HG03439 (cell line): Measurements from ENCODE around the gene PDILT.
A peak's percentile ranks its signal among the peaks of the same experiment; 100 is the strongest.
"Not testable (repeated sequence)": the region's sequence is repeated elsewhere in the genome, so short reads cannot be mapped to it uniquely, and the experiment has no call there.

Experiments
- ATAC-seq: cut with Tn5 transposase; IDR thresholded peaks from one replicate; pipeline ENCODE4 v1.9.1; 2021; ENCODE audit warnings: mild to moderate bottlenecking, moderate library complexity; ENCODE audit not compliant: unreplicated experiment

The PDILT gene

GRCh38 chr16:20404637-20405036 is at the start of gene PDILT:
Gene PDILT, minus strand, starts transcription at chr16:20404737. Its CDS starts 5,437 bp downstream, at chr16:20399300.
- no peak for ATAC-seq

GRCh38 chr16:20453633-20454032 is 49.1 kb upstream of the PDILT start:
- ATAC-seq: not testable (repeated sequence)

GRCh38 chr16:20451364-20451763 is 46.8 kb upstream of the PDILT start, which contains the start of gene ACSM2A:
Gene ACSM2A, plus strand, starts transcription at chr16:20451521. Its CDS starts 8,594 bp downstream, at chr16:20460115.
- ATAC-seq: not testable (repeated sequence)

- ATAC-seq: not testable (repeated sequence)
Measured at GRCh38 chr16:20446652-20447393, 42.3 kb upstream of the PDILT start.

GRCh38 chr16:20441859-20442258 is 37.3 kb upstream of the PDILT start:
- not testable (repeated sequence) for ATAC-seq

GRCh38 chr16:20441191-20441590 is 36.7 kb upstream of the PDILT start:
- ATAC-seq: no peak

GRCh38 chr16:20440731-20441130 is 36.2 kb upstream of the PDILT start:
- not testable (repeated sequence) for ATAC-seq

GRCh38 chr16:20439820-20440231 is 35.3 kb upstream of the PDILT start:
- ATAC-seq: not testable (repeated sequence)

GRCh38 chr16:20438950-20439349 is 34.4 kb upstream of the PDILT start:
- ATAC-seq: not testable (repeated sequence)

- no peak for ATAC-seq
Measured at GRCh38 chr16:20430948-20431347, 26.4 kb upstream of the PDILT start.

- ATAC-seq: not testable (repeated sequence)
Measured at GRCh38 chr16:20430480-20430879, 25.9 kb upstream of the PDILT start.

- ATAC-seq: not testable (repeated sequence)
Measured at GRCh38 chr16:20429499-20429898, 25.0 kb upstream of the PDILT start.

- not testable (repeated sequence) for ATAC-seq
Measured at GRCh38 chr16:20427401-20427797, 22.9 kb upstream of the PDILT start.

- ATAC-seq: no peak
Measured at GRCh38 chr16:20424129-20424866, 19.8 kb upstream of the PDILT start.

GRCh38 chr16:20423772-20424128 is 19.2 kb upstream of the PDILT start:
- not testable (repeated sequence) for ATAC-seq

- not testable (repeated sequence) for ATAC-seq
Measured at GRCh38 chr16:20421748-20422147, 17.2 kb upstream of the PDILT start.

GRCh38 chr16:20419093-20419492 is 14.6 kb upstream of the PDILT start:
- not testable (repeated sequence) for ATAC-seq

- no peak for ATAC-seq
Measured at GRCh38 chr16:20415541-20415940, 11.0 kb upstream of the PDILT start.

GRCh38 chr16:20411055-20411454 is 6.5 kb upstream of the PDILT start:
- ATAC-seq: no peak

- peak; percentile 66 for ATAC-seq
Measured at GRCh38 chr16:20410121-20410723, 5.7 kb upstream of the PDILT start.

- peak; percentile 16 for ATAC-seq
Measured at GRCh38 chr16:20409398-20410120, 5.0 kb upstream of the PDILT start, which contains the start of gene ACSM5. Gene ACSM5, plus strand, starts transcription at chr16:20409534. Its CDS starts 1,951 bp downstream, at chr16:20411485.
